NCI-H526 treated with DMSO at 0.1 percent for 48 hours (cell line): Measurements from ENCODE around the gene KL.

Experiments used
- DNase-seq: peaks from one replicate; lab custom pipeline; 2025; lab: John Stamatoyannopoulos, UW

KL gene

DNA sequence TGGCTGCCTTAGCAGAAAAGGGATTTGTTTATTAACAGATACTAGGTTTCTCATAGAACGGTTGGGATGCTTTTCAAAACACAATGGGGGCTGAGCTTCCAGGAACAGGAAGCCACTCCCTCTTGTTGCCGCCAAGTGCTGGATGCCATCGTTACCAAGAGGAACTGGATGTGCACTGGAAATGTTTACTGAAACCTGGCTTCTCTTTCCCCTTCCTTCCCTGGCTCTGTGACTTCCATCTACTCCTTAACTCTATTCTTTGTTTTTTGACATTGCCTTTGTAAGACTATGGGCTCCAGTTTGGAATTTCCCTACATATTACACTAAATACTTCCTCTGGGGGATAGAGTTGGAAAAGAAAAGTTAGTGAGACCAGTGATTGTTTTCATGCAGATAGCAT, 11.7 kb upstream of the KL start:
- no peak for DNase-seq

DNA sequence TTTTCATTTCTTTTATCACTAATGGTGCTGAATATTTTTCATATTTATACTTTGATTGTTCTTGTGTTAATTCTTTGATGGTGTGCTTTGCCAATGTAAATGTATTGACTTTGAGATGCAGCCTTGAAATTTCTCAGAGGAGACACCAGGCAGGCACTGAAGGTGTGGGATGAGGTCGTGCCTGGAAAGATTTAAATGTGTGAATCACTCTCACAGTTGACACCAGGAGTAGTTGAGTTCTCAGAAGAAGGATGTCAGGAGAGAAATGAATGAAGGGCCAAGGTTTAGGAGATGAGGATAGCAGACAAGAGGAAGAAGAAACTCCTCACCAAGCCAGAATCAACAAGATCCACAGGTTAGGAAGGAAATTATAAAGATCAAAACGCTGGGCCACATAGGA, 10.1 kb upstream of the KL start:
- DNase-seq, result no peak

DNA sequence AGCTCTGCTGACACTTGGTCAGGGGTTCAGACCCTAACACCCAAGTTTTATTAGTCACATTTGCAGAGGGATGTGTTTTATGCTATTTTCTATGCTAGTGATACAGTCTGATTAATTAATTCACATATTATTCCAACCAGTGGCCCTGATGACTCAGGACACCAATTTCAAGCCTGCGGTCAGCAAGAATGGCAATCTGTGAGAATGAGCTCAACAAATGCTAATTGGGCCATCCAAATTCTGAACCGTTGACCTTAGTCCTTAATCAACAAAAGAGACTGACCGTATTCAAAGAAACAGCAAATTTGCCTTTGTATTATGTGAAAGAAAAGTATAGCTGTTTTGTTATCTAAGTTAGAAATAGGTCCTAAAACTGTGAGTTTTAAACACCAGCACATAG, 9.6 kb upstream of the KL start:
- DNase-seq, result no peak

DNA sequence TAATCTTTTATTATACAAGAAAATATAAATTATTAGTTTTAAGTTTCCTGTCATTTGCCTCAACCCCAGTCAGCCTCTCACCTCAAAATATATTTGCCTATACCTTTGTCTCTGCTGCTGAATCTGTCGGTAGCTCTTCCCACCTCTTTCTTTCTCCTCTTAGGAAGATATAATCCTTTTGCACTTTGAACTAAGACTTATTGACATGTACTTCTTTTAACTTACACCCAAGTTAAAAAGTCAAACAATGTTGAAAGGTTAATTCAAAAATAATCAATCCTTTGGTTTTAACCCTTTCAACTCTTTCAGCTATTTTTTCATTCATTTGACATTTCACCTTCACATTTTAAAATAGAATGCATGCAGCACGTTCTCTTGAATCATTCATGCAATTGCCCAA, 9.0 kb upstream of the KL start:
- no peak for DNase-seq

DNA sequence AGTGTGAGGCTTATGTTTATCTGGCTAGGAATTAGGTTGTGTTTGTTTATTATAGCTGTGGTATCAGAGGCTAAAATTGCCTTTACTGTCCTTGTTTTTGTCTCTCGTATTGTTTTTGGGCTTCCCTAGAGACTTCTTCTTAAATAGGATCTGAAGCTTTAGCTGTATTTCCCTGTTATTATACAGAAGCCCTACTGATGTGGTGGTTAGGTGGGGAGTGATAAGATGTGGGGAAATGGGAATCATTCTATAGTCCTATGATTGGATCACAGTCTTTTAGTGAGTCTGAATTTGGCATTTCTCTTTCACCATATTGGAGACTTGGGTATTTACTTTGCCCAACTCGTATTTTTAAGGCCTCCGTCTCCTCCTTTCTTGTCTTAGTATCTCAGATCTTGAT, 8.3 kb upstream of the KL start:
- DNase-seq, result no peak

DNA sequence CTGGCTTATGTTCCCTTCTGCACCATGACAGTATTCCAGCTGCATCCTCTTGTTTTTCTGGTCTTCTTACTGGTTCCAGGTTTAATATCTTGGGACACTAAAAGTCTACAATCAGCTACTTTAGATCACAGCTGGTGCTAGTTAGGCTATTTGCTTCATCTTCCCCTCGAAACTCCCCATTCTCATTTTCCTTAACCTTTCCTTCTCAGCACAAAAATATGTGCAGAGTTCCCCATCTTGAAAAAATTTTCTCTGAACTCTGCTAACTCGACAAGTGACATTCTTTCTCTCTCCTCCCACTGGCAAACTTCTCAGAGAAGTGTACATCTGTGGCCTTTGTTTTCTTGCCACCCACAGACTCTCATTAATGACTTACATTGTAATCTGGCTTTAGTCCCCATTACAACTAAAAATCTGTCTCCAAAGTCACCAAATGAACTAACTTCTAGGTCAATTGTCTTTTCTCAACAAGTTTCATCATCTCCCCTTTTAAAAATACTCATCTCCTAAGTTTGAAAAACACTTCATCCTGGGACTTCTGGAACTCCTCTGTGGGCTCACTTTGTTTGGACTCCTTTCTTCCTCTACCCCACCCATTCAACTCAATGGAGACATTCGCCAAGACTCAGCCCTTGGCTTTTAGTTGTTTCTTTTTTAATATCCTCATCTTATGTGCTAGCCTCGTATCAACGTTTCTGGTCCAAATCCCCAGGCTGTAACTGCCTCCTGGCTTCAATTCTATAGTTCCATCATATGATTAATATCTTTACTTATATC, 7.1 kb upstream of the KL start:
- no peak for DNase-seq

DNA sequence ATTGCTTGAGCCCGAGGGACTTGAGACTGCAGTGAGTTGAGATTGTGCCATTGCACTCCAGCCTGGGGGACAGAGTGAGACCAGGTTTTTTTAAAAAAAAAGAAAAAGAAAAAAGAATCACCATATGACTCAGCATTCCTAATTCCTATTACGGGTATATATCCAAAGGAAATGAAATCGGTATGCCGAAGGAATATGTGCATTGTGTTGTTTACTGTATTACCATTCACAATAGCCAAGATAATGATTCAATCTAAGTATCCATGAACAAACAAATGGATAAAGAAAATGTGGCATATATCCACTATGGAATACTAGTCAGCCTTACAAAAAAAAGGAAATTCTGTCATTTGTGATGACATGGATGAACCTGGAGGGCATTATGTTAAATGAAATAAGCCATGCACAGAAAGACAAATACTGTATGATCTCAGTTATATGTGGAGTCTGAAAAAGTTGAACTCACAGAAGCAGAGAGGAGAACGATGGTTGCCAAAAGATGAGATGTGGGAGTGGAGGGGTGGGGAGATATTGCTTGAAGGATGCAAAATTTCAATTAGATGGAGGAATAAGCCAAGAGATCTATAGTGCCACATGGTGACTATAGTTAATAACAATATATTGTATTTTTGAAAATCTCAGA, 4.3 kb upstream of the KL start:
- no peak for DNase-seq

DNA sequence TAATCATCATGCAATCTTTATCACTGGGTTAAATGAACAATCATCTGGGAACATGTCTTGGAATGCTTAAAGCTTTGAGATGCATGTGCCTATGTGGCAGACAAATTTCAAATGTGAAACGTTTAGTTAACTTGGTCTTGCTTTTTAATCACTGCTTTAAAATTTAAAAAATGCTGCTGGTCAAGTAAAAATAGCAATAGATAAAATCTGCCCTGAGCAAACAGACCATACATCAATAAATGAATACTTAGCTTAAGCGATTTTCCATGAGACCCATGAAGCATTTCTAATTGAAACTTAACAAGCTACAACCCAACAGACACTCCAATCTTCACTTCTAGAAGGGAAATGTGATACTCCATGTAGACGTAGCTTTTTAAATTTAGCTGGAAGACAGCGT, 1.9 kb upstream of the KL start:
- DNase-seq, result peak; percentile 8

DNA sequence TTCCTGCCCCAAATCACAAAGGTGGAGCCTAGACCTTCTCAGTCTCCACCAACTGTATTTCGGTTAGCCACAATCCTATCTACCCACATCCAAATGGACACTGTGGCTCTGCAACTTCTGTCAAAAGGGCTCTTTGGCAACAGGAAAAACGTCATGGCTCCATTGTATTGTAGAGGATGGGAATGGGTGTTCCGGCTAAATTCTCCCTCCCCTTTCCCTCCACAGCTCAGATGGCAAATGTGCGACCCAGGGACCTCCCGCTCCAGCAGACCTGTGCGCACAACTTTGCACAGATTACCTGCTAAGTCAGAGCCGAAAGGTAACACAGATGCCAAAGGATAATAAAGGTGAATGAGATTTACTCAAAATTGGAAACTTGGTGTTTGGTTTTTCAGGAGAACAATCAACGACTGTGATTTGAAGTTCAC, 968 bp upstream of the KL start:
- no peak for DNase-seq

DNA sequence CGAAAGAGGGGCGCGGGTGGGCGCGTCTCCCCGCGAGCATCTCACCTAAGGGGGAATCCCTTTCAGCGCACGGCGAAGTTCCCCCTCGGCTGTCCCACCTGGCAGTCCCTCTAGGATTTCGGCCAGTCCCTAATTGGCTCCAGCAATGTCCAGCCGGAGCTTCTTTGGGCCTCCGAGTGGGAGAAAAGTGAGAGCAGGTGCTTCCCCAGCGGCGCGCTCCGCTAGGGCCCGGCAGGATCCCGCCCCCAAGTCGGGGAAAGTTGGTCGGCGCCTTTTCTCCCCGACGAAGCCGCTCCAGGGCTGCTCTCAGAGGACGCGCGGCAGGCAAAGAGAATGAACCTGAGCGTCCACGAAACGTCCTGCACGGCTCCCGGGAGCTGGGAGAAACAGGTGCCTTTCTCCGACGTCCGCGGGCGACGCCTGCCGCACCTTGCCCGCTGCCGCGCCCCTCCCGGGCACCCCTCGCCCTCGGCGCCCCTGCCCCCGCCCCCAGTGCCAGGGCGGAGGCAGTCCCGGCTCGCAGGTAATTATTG, 366 bp upstream of the KL start:
- peak; percentile 17 for DNase-seq

DNA sequence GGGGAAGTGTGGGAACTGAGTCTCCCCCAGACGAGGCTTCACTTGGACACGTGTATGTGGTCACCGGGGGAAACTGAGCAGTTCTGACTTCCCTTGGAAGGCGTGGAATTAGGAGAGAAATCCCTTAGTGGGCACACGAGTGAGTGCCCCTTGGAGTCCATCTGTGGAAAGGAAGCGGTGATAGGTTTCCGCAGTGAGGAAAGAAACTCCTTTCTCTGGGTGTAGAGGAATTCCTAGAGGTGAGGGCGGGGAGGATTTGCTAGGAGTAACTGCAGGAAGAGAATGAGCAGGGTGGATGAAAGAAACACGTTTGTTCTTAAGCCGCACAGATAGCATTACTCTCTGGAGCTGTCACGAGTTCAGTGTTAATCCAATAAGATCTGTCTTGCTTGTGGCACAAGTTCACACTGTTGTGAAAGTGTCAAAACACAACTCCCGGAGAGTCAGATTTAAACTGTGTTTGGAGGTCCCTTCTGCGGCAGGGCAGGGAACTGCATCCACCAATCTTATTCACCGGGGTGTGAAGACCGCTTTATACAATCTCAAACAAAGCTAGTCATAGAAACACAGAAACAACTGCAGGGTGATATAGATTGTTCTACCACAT, 1.2 kb downstream of the KL start:
- DNase-seq, result no peak

DNA sequence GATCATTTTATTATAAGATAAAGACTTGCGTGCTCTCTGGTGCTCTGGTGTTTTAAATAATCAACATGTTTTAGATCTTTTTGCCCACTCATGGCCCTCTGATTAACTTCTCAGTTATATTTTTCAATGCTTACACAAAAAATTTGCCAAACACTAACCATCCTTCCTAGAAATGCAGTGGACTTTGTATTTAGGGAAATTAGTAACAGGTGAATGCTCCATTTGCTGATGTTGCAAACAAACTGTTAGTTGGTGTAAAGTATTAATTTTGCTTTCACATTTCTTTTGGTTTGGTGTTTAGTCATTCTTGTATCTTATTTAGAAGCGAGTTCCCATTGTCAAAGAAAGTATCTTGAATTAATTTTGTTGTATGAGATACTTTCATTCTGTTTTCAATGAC, 2.7 kb downstream of the KL start:
- DNase-seq, result no peak

DNA sequence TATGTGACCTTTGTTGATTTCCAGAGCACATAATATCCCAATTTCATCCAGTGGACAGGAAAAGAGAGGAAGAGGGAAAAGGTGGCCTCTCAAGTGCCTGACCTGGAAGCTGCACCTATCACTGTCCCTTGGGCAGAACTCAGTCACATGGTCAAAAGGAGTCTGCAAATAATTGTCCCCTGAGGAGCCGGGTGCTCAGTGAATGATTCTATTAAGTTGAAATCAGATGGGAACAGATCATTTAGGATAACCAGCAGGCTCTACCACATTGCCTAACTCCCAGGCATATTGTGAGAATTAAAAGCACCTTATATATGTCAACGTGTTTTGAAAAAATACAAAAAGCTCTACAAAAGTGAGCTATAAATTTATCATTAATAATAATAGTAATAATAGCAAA, 6.8 kb downstream of the KL start:
- DNase-seq, result no peak

DNA sequence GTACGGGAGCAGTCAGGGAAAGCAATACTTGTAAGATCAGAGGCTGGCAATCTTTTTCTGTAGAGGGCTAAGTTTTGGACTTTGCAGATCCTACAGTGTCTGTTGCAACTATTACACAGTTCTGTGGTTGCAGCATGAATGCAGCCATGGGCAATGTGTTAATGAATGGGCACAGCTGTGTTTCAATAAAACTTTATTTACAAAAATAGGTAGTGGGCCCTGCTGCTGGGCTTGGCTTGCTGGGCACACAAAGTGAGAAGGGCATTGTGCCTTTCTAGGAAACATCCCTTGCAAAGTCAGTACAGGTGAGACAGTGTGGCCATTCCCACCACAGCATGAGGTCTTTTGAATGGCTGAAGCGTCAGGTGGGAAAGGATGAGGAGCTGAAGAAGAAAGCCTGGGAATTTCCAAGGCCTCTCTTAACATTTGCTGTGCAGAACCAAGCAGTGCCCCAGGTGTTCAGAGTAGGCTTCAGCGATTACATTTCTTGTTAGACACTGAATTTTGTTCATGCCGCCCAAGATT, 9.1 kb downstream of the KL start:
- DNase-seq, result no peak

DNA sequence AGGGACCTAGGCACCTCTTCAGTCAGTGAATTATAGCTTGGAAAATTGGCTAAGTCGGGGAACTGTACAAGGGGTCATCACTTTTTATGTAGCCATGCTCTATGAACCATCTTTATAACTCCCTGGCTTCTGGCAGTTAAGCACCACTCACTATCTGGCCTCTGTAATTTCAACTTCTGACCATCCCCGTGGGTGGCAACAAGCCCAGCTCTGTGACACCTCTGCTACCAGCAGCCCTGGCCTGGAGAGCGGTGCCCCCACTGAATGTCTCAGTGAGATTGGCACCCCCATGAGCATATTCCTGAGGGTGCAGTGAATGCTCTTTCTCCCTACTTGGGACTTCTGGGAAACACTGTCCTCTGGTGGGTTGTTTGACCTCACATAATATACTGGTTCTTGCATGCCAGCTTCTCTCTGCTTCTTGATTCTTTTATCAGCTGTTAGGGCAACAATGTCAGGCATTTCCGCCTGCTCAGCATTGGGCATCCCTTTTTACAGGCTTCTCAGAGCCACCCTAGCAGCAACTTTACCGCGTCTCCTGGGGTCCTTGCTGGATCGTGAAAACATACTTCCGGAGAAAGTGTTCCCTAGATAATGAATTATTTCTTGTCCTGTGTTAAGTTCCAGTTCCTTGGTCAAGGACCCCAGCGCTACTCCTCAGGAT, 10.4 kb downstream of the KL start:
- DNase-seq, result no peak

DNA sequence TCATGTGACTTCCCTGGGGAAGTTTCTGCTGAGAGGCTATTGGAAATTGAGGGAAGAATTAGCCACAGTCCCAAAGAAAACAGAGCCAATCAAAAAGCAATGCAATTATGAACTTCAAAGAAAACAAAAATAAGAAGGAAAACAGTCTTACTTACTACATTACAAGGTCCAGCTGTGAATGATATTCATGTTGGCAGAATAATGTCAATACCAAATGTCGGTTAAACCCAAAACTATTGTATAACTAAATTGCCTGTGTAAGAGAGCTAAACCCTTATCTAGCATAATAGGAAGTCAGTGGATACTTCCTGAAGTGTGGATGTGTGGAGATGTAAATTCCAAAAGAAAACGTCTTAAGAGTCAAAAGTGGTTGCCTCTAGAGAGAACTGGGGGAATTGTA, 12.4 kb downstream of the KL start:
- no peak for DNase-seq

DNA sequence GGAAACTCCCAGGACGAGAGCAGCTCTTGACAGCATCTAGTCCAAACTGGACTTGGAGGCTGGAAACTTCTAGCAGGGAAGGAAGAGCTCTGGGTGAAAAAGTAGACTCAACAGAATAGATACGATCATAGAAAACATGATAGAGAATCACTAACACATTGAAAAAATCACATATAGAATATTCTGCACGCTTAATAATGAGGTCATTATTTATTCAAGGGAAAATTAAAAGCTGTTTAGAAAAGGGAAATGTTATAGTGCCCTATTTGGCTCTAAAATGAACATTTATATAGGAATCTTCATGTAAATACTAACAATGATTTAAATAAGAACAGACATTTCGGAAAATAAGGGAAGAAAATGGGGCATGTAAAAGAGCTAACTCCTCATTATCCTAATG, 15.1 kb downstream of the KL start:
- no peak for DNase-seq

DNA sequence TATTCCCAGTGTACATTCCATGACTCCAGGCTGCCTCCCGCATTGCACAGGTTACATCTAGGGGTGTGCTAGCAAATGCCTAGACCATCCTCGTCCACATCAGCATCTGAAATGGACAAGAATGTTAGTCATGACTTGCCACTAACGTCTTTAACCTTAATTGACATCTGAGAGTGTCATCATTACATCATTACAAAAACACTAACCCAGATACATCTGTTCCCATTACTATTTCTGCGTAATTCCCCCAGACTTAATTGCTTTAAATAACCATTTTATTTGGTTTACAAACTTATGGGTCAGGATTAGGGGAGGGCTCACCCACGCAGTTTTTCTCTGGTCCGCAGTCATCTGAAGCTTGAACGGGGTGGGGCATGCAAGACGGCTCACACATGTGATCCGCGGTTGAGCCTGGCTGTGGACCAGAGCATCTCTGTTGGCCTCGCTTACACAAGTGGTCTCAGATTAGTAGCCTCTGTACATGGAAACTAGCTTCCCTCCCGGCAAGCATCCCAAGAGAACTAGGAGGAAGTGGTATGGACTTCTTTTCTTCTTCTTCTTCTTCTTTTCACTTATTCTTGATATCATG, 15.9 kb downstream of the KL start:
- DNase-seq, result no peak

DNA sequence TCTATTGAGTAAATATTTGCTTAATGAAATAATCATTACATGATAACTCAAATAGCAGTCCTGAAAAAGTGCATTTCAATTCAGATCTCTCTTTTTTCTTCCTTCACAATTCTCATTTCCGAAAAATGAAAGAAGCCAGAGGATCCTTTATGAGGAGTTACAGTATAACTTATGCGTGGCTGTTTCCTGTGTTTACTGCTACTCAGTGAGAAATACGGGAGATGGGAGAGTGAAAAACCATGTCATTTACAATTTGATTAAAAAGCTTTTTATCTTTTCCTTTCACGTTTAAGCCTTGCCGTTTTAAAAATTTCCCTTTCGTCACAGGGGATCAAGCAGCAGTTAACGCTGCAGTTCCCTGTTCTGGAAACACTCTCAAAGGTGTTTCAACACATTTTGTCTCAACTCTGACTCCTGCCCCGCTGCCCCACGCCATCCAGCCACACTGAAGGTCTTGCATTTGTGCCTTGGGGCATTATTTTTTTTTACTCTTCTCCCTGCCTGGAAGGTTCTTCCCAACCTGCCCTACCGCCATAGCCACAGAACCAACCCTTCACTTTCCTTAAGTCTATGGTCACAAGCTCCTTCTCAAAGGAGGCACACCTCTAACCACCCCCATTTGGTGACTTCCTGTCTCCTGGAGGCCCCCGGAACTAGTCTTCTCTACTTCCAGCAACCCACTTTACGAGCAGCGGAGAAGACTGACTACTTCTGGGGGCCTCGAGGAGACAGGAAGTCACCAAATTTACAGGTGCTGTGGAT, 17.0 kb downstream of the KL start:
- DNase-seq, result no peak

DNA sequence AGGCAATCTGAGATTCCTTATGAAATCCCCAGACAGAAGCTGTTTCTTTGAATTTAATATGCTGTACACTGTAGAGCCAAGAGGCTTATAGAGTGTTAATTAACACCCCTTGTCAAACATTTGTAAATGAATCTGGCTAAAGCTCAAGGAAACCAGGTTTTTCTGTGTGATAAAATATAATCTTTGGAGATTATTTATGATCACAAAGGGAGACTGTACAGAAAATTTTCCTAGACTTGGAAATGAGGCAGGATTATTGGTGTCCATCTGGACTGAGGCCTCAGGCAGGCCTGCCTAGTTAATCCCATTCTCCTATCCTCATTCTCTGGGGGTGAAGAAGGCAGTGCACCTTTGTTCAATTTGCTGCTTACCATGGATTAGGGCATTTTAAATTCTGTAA, 17.8 kb downstream of the KL start:
- no peak for DNase-seq

DNA sequence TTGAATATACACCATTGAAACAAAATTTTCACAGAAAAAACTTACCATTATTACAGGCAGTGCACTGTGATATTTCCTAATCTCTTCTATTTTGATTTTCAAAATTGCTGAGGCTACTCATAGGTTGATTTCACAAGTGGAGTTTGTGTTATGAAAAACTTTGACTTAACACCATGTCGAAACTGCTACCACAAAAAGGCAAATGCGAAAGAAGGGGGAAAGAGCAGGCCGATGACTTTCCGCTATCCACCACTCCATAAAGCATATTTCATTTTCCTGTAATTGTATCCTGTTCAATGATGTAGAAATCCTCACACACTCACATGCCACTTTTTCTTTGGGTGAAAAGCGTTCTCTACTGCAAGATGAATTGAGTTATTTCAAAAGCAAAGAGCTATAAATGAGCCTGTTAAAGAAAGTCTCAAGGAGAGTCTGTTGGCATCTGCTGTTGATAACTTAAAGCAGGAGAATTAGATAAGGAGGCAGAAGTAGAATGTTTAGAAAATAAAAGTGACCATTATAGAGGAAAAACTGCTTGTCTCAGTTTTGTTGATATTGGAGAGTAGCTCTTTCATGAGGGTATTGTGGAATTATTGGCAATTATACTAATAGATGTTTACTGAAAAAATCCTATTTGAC, 18.8 kb downstream of the KL start:
- no peak for DNase-seq
